H1 (cell line): ENCODE measurements around the gene OSBPL3. TPM values are rescaled to one million over a fixed set of nuclear protein-coding genes. Genes with fewer than 3 reads are reported as not detected.

Experiments
- ASH2L ChIP-seq: fragments of 200-600, 300-600 bp; sonication (generic); IDR thresholded peaks from one replicate; pipeline ENCODE4 v1.7.1; 2017; ENCODE audit warnings: low read length
- BACH1 ChIP-seq: IDR thresholded peaks from 2 replicates; pipeline ENCODE4 v1.6.1; 2012; ENCODE audit warnings: low read length, improper control_type of control experiment
- BCL11A ChIP-seq, 2 experiments: IDR thresholded peaks; one replicate each; pipeline ENCODE4 v1.6.1; 2011; ENCODE audit warnings: low read depth in 2 of 2, low read length in 2 of 2, mild to moderate bottlenecking in 2 of 2
- BRCA1 ChIP-seq: IDR thresholded peaks from 2 replicates; pipeline ENCODE4 v1.6.1; 2012; ENCODE audit warnings: low read depth, low read length, improper control_type of control experiment
- CEBPB ChIP-seq: IDR thresholded peaks from 2 replicates; pipeline ENCODE4 v1.6.1; 2012; ENCODE audit warnings: low read depth, low read length
- CTCF ChIP-seq, 3 experiments: IDR thresholded peaks; 1 replicate in 2 of 3; 2 replicates in 1 of 3; pipeline versions ENCODE4 v1.5.1 to v1.6.1; 2011; ENCODE audit warnings: low read length in 3 of 3, mild to moderate bottlenecking in 3 of 3, inconsistent platforms in 2 of 3, low read depth in 1 of 3, moderate library complexity in 1 of 3; ENCODE audit not compliant: insufficient read depth in 1 of 3; ENCODE audit errors: control extremely low read depth in 1 of 3
- EP300 ChIP-seq, 2 experiments: IDR thresholded peaks; 1 replicate in 1 of 2; 2 replicates in 1 of 2; pipeline ENCODE4 v1.6.1; 2011 to 2012; ENCODE audit warnings: low read depth in 2 of 2, low read length in 2 of 2, mild to moderate bottlenecking in 2 of 2, borderline replicate concordance in 1 of 2, inconsistent platforms in 1 of 2, moderate library complexity in 1 of 2
- GABPA ChIP-seq: IDR thresholded peaks from 2 replicates; pipeline ENCODE4 v1.6.1; 2011; ENCODE audit warnings: mild to moderate bottlenecking, low read length, moderate library complexity, borderline replicate concordance; ENCODE audit not compliant: insufficient read depth
- GTF2F1 ChIP-seq: IDR thresholded peaks from 2 replicates; pipeline ENCODE4 v1.6.1; 2012; ENCODE audit warnings: low read depth, low read length, improper control_type of control experiment, borderline replicate concordance
- HDAC2 ChIP-seq, 2 experiments: fragments of 300-600 bp in 1 of 2; sonication (generic) in 1 of 2; IDR thresholded peaks; 2 replicates each; pipeline ENCODE4 v1.6.1; 2011 to 2012; ENCODE audit warnings: low read depth in 2 of 2, low read length in 2 of 2, mild to moderate bottlenecking in 2 of 2, moderate library complexity in 2 of 2, borderline replicate concordance in 1 of 2, inconsistent platforms in 1 of 2
- JUND ChIP-seq: IDR thresholded peaks from 2 replicates; pipeline ENCODE4 v1.6.1; 2011; ENCODE audit warnings: mild to moderate bottlenecking, improper control_type of control experiment, low read length
- NANOG ChIP-seq: IDR thresholded peaks from 2 replicates; pipeline ENCODE4 v1.6.1; 2011; ENCODE audit warnings: low read length, low read depth, mild to moderate bottlenecking, inconsistent platforms; ENCODE audit not compliant: insufficient read depth, poor library complexity, severe bottlenecking
- PHF8 ChIP-seq: fragments of 200-600 bp; sonication (generic); conservative IDR thresholded peaks from 2 replicates; pipeline ENCODE4 v1.7.1; 2012; ENCODE audit warnings: low read depth, mild to moderate bottlenecking, inconsistent platforms, low read length, moderate library complexity
- POLR2A ChIP-seq, 2 experiments: IDR thresholded peaks; 1 replicate in 1 of 2; 2 replicates in 1 of 2; pipeline ENCODE4 v1.6.1; 2011; ENCODE audit warnings: low read depth in 2 of 2, low read length in 2 of 2, mild to moderate bottlenecking in 2 of 2; ENCODE audit errors: control extremely low read depth in 1 of 2
- RAD21 ChIP-seq, 2 experiments: IDR thresholded peaks in 1 of 2; conservative IDR thresholded peaks in 1 of 2; 2 replicates each; pipeline ENCODE4 v1.6.1; 2011; ENCODE audit warnings: low read depth in 2 of 2, low read length in 2 of 2, improper control_type of control experiment in 1 of 2, inconsistent platforms in 1 of 2, mild to moderate bottlenecking in 1 of 2, moderate library complexity in 1 of 2
- SIRT6 ChIP-seq: IDR thresholded peaks from one replicate; pipeline ENCODE4 v1.7.1; 2012; ENCODE audit warnings: low read length, inconsistent platforms
- SP2 ChIP-seq: IDR thresholded peaks from 2 replicates; pipeline ENCODE4 v1.6.1; 2012; ENCODE audit warnings: mild to moderate bottlenecking, low read length, inconsistent platforms
- SUZ12 ChIP-seq: fragments of 200-600 bp; sonication (generic); IDR thresholded peaks from 2 replicates; pipeline ENCODE4 v1.6.1; 2012; ENCODE audit warnings: mild to moderate bottlenecking, inconsistent platforms, low read length, moderate library complexity, mixed read lengths
- TBP ChIP-seq: IDR thresholded peaks from 2 replicates; pipeline ENCODE4 v1.6.1; 2011; ENCODE audit warnings: low read depth, low read length, improper control_type of control experiment
- TCF12 ChIP-seq: IDR thresholded peaks from 2 replicates; pipeline ENCODE4 v1.6.1; 2011; ENCODE audit warnings: low read depth, mild to moderate bottlenecking, low read length
- TEAD4 ChIP-seq: IDR thresholded peaks from 2 replicates; pipeline ENCODE4 v1.6.1; 2012; ENCODE audit warnings: low read depth, low read length, inconsistent platforms, mixed read lengths
- polyA plus RNA-seq, 7 experiments: library from polyadenylated mRNA; depleted of rRNA in 3 of 7; stranded (reverse) in 5 of 7; unstranded in 2 of 7; fragments of >200 nt in 5 of 7; fragments of 200-250 nt in 2 of 7; gene quantifications; 1 replicate in 5 of 7; 2 replicates in 1 of 7; 4 replicates in 1 of 7; pipeline versions ENCODE4 v1.2.1 to v1.2.3, GENCODE V29; 2011 to 2013; ENCODE audit warnings: missing spikeins in 2 of 7, mixed read lengths in 2 of 7
- total RNA-seq: library from RNA; stranded (reverse); fragmentation: NEBNext Ultra II Directional; extraction: Animal tissue kit (Norgen Biotek cat#: 25700); gene quantifications from 2 replicates; pipeline ENCODE4 v1.2.1, GENCODE V29; 2021

The OSBPL3 gene
- total and polyA plus RNA-seq, 2 of the 8 experiments (the other 6 are each of a cell fraction or from before 2014, with no cell fraction given): 2.8 to 13.9 TPM

GRCh38 chr7:24979470-24979862, 512 bp downstream of the OSBPL3 start (continued):
- TF ChIP-seq CTCF (IDR thresholded peaks at IDR 0.05; ENCODE audit: control extremely low read depth in 1 of 3, insufficient read depth in 1 of 3, low read depth in 1 of 3, low read length in 3 of 3) (peak; percentile 39 to 66 (median 50)), TBP (peak; percentile 87; the same call in 1 of the 2 replicates), HDAC2 (IDR thresholded peaks at IDR 0.05; ENCODE audit: borderline replicate concordance in 1 of 2, low read depth in 2 of 2, low read length in 2 of 2) (no peak), RAD21 (IDR thresholded peaks at IDR 0.05 in 1 of 2, conservative IDR thresholded peaks at IDR 0.05 in 1 of 2; ENCODE audit: low read depth in 2 of 2, low read length in 2 of 2) (peak in 1 of 2 experiments; percentile 48; a peak in 2 of 4 replicates), PHF8 (peak; percentile 5; the same call in 1 of the 2 replicates), SP2 (no peak), BRCA1 (no peak), SIRT6 (no peak), GTF2F1 (no peak), JUND (no peak), SUZ12 (no peak), CEBPB (no peak), NANOG (no peak), BCL11A (IDR thresholded peaks at IDR 0.05; ENCODE audit: low read depth in 2 of 2, low read length in 2 of 2) (no peak), POLR2A (IDR thresholded peaks at IDR 0.05; ENCODE audit: control extremely low read depth in 1 of 2, low read depth in 2 of 2, low read length in 2 of 2) (peak in 1 of 2 experiments; percentile 56; a peak in 1 of 3 replicates), BACH1 (no peak; the same call in 1 of the 2 replicates), TCF12 (no peak), GABPA (no peak), ASH2L (peak; percentile 85), TEAD4 (peak; percentile 53; the same call in 1 of the 2 replicates), EP300 (IDR thresholded peaks at IDR 0.05; ENCODE audit: borderline replicate concordance in 1 of 2, low read depth in 2 of 2, low read length in 2 of 2) (no peak)
